Measurements from ENCODE around the gene EHBP1L1.
"Not testable (repeated sequence)": the region's sequence is repeated elsewhere in the genome, so short reads cannot be mapped to it uniquely, and the experiment has no call there.

DNA sequence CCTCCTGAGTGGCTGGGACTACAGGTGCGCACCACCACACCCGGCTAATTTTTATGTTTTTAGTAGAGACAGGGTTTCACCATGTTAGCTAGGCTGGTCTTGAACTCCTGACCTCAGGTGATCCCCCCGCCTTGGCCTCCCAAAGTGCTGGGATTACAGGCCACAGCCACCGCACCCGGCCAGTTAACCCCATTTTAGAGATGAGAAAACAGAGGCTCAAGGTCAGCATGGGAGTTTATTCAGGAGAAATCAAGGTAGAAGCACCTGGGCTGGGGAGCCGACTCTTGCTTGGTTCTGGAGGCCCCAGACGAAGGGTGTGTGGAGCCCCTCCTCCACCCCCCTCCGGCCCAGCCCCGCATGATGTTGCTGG, 63.4 kb downstream of the EHBP1L1 start:
- not testable (repeated sequence) for TF ChIP-seq ERF (CRISPR knock-in tag; IDR thresholded peaks at IDR 0.05); RBFOX2 (IDR thresholded peaks at IDR 0.05; ENCODE audit: low read depth, low read length); CENPT (CRISPR knock-in tag; IDR thresholded peaks at IDR 0.05; ENCODE audit: low read depth); ZNF577 (CRISPR knock-in tag; IDR thresholded peaks at IDR 0.05; ENCODE audit: borderline replicate concordance, low read depth); JUN (CRISPR knock-in tag; IDR thresholded peaks at IDR 0.05); ZNF781 (CRISPR knock-in tag; IDR thresholded peaks at IDR 0.05; ENCODE audit: borderline replicate concordance, not compliant biosample characterization)
- TF ChIP-seq, protein P1, sequence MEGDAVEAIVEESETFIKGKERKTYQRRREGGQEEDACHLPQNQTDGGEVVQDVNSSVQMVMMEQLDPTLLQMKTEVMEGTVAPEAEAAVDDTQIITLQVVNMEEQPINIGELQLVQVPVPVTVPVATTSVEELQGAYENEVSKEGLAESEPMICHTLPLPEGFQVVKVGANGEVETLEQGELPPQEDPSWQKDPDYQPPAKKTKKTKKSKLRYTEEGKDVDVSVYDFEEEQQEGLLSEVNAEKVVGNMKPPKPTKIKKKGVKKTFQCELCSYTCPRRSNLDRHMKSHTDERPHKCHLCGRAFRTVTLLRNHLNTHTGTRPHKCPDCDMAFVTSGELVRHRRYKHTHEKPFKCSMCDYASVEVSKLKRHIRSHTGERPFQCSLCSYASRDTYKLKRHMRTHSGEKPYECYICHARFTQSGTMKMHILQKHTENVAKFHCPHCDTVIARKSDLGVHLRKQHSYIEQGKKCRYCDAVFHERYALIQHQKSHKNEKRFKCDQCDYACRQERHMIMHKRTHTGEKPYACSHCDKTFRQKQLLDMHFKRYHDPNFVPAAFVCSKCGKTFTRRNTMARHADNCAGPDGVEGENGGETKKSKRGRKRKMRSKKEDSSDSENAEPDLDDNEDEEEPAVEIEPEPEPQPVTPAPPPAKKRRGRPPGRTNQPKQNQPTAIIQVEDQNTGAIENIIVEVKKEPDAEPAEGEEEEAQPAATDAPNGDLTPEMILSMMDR (CRISPR knock-in tag; IDR thresholded peaks at IDR 0.05) = not testable (repeated sequence)

All from HepG2 (cell line).